GM18867 (cell line): ENCODE measurements around the gene RPL7A.
"Not testable (repeated sequence)": the region's sequence is repeated elsewhere in the genome, so short reads cannot be mapped to it uniquely, and the experiment has no call there.

Source experiments
- ATAC-seq: cut with Tn5 transposase; IDR thresholded peaks from one replicate; pipeline ENCODE4 v1.9.1; 2021; ENCODE audit warnings: mild to moderate bottlenecking, moderate library complexity; ENCODE audit not compliant: unreplicated experiment

The RPL7A gene

GRCh38 chr9:133347985-133348717 is at the start of gene RPL7A, which contains the start of gene MED22:
Gene RPL7A (plus strand): TSS chr9:133348218. CDS start chr9:133348244, 26 bp downstream.
Gene MED22 (minus strand): TSS chr9:133348131. CDS start chr9:133346662, 1,469 bp downstream.
- ATAC-seq, result peak; percentile 71

DNA sequence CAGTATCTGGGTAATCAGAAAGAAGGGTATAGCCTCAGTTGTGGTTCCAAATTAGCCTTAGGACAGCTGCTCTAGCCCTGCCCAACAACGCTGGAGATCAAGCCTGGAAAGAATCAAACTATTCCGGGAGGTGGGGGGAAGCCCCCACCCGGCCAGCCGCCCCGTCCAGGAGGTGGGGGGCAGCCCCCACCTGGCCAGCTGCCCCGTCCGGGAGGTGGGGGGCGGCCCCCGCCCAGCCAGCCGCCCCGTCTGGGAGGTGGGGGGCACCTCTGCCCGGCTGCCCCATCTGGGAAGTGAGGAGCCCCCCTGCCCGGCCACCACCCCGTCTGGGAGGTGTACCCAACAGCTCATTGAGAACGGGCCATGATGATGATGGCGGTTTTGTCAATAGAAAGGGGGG is 48.0 kb upstream of the RPL7A start:
- not testable (repeated sequence) for ATAC-seq

DNA sequence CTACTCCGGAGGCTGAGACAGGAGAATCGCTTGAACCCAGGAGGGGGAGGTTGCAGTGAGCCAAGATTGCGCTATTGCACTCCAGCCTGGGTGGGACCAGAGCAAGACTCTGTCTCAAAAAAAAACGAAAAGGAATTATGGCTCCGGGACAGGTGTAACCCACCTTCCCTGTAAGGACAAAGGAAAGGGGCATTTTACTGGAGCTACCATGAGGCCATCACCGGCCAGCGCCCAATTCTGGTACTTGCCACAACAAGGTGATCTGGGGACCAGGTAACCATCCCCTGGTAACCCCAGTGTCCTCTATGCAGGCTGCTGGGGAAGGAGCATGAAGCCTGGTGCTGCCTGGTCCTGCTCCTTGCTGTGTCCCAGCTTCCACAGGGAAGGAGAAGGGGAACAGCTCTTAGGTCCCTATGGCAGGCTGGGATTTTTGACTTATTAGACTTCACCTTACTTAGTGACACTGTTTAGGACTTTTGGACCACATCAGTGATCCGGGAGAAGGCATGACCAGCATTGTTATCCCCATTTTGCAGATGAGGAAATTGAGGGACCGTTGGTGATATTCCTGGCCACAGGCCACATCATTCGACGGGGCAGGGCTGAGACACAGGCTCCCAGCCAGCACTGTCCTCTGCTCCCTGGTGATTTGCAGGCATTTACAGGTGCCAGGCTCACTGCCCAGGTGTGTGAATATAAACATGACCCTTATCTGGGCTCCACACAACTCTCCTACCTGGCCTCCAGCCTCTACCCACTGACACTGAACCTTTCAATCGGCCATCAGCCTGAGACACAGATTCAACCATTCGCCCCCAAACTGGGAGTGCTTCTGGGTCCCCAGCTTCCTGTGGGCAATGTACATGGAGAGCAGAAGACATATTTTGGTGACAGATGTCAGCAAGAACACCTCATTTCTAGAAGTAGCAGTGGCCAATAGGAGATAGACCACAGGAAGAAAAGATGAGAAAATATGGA is 46.5 kb upstream of the RPL7A start:
- no peak for ATAC-seq

DNA sequence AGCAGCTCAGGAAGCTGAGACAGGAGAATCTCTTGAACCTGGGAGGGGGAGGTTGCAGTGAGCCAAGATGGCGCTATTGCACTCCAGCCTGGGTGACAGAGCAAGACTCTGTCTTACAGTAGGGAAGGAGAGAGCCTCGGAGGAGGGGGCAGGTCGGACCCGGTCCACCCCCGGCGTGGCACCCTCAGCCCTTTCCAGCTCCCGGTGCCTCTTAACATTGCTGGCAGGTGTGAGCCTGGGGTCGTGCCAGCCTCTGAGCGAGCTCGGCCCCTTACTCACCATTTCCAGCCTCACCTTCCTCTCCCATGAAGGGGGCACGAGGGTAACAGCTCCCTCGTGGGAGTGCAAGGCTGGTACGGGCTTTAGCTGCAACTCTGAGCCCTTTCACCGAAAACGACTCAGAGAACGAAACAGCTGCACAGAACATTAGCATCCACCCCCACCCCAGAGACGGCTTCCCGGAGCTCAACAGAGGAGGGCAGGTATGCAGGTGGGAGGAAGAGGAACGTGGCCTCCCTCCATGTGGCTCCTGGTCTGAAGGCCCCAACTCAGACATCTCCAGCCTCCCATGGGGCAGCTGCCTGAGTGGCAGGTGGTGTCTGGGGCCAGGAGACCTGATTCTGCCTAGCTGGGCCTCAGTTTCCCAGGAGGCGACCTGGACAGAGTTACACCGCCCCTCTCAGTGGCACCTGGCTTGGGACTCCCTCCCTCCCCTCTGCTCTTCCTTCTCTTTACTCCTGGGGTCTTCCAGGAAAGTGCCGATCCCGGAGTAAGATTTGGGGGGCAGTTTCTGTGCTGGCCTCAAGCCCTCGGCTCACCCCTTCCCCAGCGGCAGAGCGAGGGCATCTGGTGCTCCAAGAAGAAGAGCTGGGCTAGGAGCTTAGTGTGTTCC is 44.5 kb upstream of the RPL7A start:
- ATAC-seq, result no peak

- no peak for ATAC-seq
Measured at GRCh38 chr9:133304158-133304470, 43.9 kb upstream of the RPL7A start.

DNA sequence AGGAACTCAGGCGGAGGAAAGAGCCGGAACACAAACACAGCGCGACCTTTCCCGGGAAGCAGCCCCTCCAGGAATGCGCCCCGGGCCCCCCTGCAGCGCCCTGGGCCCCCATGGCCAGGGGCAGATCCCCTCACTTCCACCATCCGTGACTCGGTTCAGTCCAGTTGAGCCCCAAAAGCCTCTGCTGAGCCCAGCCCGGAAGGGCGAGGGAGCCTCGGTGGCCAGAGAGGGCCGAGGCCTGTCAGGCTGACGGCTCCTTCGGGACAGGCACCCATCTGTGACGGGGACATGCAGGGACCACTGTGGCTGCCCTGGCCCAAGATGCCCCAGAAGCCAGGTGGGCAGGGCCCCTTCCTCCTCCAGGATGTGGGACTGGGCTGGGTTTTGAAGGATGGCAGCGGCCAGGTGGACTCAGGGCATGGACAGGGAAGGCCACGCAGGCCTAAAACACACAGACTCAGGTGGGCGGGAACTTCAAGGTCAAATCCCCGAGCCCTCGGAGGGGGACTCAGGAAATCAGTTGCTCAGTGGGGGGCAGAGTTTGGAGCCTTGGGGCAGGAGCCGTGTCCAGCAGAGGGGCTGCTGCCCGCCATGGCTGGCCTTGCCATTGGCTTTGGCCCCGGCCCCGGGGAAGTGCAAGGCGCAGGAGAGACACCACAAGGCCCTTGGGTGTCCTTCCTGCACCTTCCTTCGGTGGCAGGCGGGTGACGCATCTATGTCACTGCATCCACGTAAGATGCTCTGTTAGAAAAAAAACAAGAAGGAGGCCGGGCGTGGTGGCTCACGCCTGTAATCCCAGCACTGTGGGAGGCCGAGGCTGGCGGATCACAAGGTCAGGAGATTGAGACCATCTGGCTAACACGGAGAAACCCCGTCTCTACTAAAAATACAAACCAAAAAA is 43.3 kb upstream of the RPL7A start:
- no peak for ATAC-seq

- no peak for ATAC-seq
Measured at GRCh38 chr9:133305731-133306130, 42.3 kb upstream of the RPL7A start.

- ATAC-seq, result no peak
Measured at GRCh38 chr9:133306242-133307204, 41.5 kb upstream of the RPL7A start.

DNA sequence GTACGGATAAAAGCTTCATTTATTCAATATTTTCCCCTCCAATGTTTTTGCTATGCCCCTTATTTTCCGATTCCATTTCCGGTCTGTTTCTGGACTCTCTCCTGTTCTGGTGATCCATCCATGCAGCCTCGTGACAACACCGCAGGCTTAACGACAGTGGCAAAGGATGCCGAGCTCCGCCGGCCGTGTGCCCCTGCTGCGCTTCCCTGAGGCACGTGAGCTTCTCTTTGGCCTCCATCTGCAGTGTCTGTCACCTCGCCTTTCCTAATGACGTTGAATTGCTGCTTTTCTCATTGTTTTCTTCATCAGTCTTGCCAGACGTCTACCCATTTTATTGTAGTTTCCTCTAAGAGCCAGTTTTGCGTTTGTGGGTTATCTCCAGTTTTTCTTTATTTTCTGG is 40.7 kb upstream of the RPL7A start:
- no peak for ATAC-seq

GRCh38 chr9:133309608-133310007 is 38.4 kb upstream of the RPL7A start:
- no peak for ATAC-seq

- ATAC-seq, result no peak
Measured at GRCh38 chr9:133315997-133316396, 32.0 kb upstream of the RPL7A start.

GRCh38 chr9:133317551-133317950 is 30.5 kb upstream of the RPL7A start:
- not testable (repeated sequence) for ATAC-seq

- ATAC-seq, result no peak
Measured at GRCh38 chr9:133320421-133320881, 27.6 kb upstream of the RPL7A start.

GRCh38 chr9:133321411-133321935 is 26.5 kb upstream of the RPL7A start:
- no peak for ATAC-seq

DNA sequence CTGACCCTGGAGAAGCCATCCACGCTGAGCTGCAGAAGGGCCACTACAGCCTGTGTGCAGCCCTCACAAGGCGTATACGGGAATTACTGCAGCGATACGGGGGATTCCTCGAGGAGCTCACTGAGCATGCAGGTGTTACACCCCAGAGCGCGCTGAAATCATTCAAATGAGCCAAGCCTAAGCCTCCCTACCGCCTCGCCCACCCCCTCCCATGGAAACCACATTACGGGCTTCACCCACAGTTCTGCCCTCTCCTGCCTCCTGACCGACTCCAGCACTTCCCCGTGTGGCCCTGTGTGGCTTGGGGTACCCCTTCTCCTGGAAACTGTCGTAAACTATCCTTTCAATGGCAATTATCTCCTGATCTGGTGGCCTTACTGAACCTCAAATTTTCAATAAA is 25.3 kb upstream of the RPL7A start:
- no peak for ATAC-seq

GRCh38 chr9:133323211-133323610 is 24.8 kb upstream of the RPL7A start:
- no peak for ATAC-seq

GRCh38 chr9:133323991-133324703 is 23.9 kb upstream of the RPL7A start:
- ATAC-seq, result no peak

DNA sequence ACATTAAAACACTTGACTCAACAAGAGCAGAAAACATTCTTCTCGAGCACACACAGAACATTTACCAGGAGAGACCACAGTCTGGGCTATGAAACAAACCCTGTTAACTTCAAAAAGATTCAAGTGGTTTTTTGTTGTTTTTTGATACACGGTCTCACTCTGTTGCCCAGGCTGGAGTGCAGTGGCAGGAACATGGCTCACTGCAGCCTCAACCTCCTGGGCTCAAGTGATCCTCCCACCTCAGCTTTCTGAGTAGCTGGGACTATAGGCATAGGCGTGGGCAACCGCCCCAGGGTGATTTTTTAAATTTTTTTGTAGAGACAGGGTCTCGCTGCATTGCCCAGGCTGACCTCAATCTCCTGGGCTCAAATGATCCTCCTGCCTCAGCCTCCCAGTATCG is 21.0 kb upstream of the RPL7A start:
- ATAC-seq, result not testable (repeated sequence)
